ENCODE data around the gene TGM2.

The TGM2 gene

GRCh38 chr20:38173237-38174156, 8.4 kb upstream of the TGM2 start:
- DNase-seq = no peak

- DNase-seq = no peak
Measured at GRCh38 chr20:38172408-38172807, 7.3 kb upstream of the TGM2 start.

GRCh38 chr20:38171675-38172043, 6.6 kb upstream of the TGM2 start:
- no peak for DNase-seq

GRCh38 chr20:38170826-38171674, 6.0 kb upstream of the TGM2 start:
- no peak for DNase-seq

- DNase-seq = no peak
Measured at GRCh38 chr20:38170219-38170825, 5.3 kb upstream of the TGM2 start.

GRCh38 chr20:38169636-38170193, 4.6 kb upstream of the TGM2 start:
- no peak for DNase-seq

- DNase-seq = no peak
Measured at GRCh38 chr20:38168791-38169589, 3.9 kb upstream of the TGM2 start.

GRCh38 chr20:38167851-38168760, 3.0 kb upstream of the TGM2 start:
- no peak for DNase-seq

GRCh38 chr20:38167328-38167850, 2.3 kb upstream of the TGM2 start:
- DNase-seq = no peak

GRCh38 chr20:38166703-38167233, 1.7 kb upstream of the TGM2 start:
- no peak for DNase-seq

- DNase-seq = no peak
Measured at GRCh38 chr20:38165966-38166702, 1.1 kb upstream of the TGM2 start.

- no peak for DNase-seq
Measured at GRCh38 chr20:38164624-38165088, 414 bp downstream of the TGM2 start.

- no peak for DNase-seq
Measured at GRCh38 chr20:38164069-38164468, 1.0 kb downstream of the TGM2 start.

GRCh38 chr20:38162878-38163875, 1.9 kb downstream of the TGM2 start:
- no peak for DNase-seq

- no peak for DNase-seq
Measured at GRCh38 chr20:38162149-38162548, 2.9 kb downstream of the TGM2 start.

- no peak for DNase-seq
Measured at GRCh38 chr20:38161412-38161774, 3.7 kb downstream of the TGM2 start.

- DNase-seq = no peak
Measured at GRCh38 chr20:38159957-38160756, 4.9 kb downstream of the TGM2 start.

- DNase-seq = no peak
Measured at GRCh38 chr20:38159566-38159956, 5.5 kb downstream of the TGM2 start.

All from activated CD4-positive, CD25-positive, alpha-beta regulatory T cell treated with anti-CD3 and anti-CD28 coated beads, Interleukin-2, amount 50 U/mL, for 72 hours (primary cell).